K562 (cell line): Measurements from ENCODE around the gene UBE2J2. TPM values are rescaled to one million over a fixed set of nuclear protein-coding genes. Genes with fewer than 3 reads are reported as not detected.

Source experiments
- ATAC-seq: fragments of 200-7000 bp; cut with Tn5 transposase; 3 replicates; pipeline ENCODE4 v1.9.1; 2020; ENCODE audit warnings: moderate library complexity
- BruUV-seq: library from RNA; stranded (reverse); fragments of 400-500 nt; replicated peaks from 2 replicates; lab custom pipeline; 2021; lab: Mats Ljungman, UMichigan
- CTCF ChIA-PET: fragments of 300-600 bp; formaldehyde crosslinking; extraction: SDS; loops from one replicate; lab custom pipeline; 2021; ENCODE audit warnings: low intra/inter-chr PET ratio; lab: Yijun Ruan, JAX
- POLR2A ChIA-PET: fragments of 300-600, 350-650 bp; sonication (Branson Sonifier 250); formaldehyde crosslinking; extraction: SDS; loops from one replicate; lab custom pipeline; 2021; ENCODE audit warnings: antibody characterized with exemption, inconsistent platforms; lab: Yijun Ruan, JAX
- DNase-seq, 4 experiments: peaks; one replicate each; pipeline versions ENCODE4 v3.0.0 to v3.0.0-alpha.2; 2011 to 2018; ENCODE audit warnings: low spot score in 3 of 4, mixed read lengths in 3 of 4; ENCODE audit errors: extremely low read depth in 1 of 4
- FAIRE-seq: peaks from 2 replicates; lab custom pipeline; 2011; peaks lifted over from hg19 to GRCh38; lab: Jason Lieb, UNC
- H2AFZ ChIP-seq: 2 replicates; pipeline ENCODE4 v1.6.0; 2011; ENCODE audit warnings: low read depth, low read length, control low read depth, inconsistent platforms
- H3K27ac ChIP-seq: fragments of 200-600 bp; 3 replicates; pipeline ENCODE4 v1.8.0; 2011; ENCODE audit warnings: low read depth, mild to moderate bottlenecking, control low read depth, inconsistent platforms, low read length, moderate library complexity, mixed read lengths; ENCODE audit errors: extremely low read depth
- H3K27me3 ChIP-seq, 2 experiments: fragments of 300-600 bp in 1 of 2; 2 replicates in 1 of 2; 3 replicates in 1 of 2; pipeline versions ENCODE4 v1.6.0 to v1.8.0; 2011; ENCODE audit warnings: inconsistent platforms in 2 of 2, low read length in 2 of 2, mild to moderate bottlenecking in 1 of 2, mixed read lengths in 1 of 2, moderate library complexity in 1 of 2; ENCODE audit not compliant: control insufficient read depth in 2 of 2, insufficient read depth in 2 of 2
- H3K36me3 ChIP-seq: fragments of 300-600 bp; 3 replicates; pipeline ENCODE4 v1.8.0; 2011; ENCODE audit warnings: mild to moderate bottlenecking, low read length, inconsistent platforms; ENCODE audit not compliant: control insufficient read depth, insufficient read depth
- H3K4me1 ChIP-seq, 2 experiments: fragments of 200-600 bp in 1 of 2; replicated peaks in 1 of 2; 2 replicates in 1 of 2; 3 replicates in 1 of 2; pipeline versions ENCODE4 v1.5.1 to v1.8.0; 2011; ENCODE audit warnings: inconsistent platforms in 2 of 2, low read length in 2 of 2, mild to moderate bottlenecking in 1 of 2, mixed read lengths in 1 of 2, moderate library complexity in 1 of 2; ENCODE audit not compliant: control insufficient read depth in 2 of 2, insufficient read depth in 2 of 2
- H3K4me2 ChIP-seq: 2 replicates; pipeline ENCODE4 v1.6.1; 2011; ENCODE audit warnings: low read length, control low read depth, inconsistent platforms, mixed read lengths; ENCODE audit not compliant: insufficient read depth
- H3K4me3 ChIP-seq: fragments of 200-600 bp; sonication (generic), shearing (Covaris generic); 2 replicates; pipeline ENCODE4 v1.5.1; 2016; ENCODE audit warnings: control low read depth, inconsistent platforms
- H3K79me2 ChIP-seq: fragments of 200-600 bp; 3 replicates; pipeline ENCODE4 v1.8.0; 2011; ENCODE audit warnings: low read length, inconsistent platforms; ENCODE audit not compliant: control insufficient read depth, insufficient read depth
- H3K9ac ChIP-seq, 2 experiments: 2 replicates each; pipeline versions ENCODE4 v1.6.0 to v1.6.1; 2011; ENCODE audit warnings: low read depth in 2 of 2, low read length in 2 of 2, control low read depth in 1 of 2, inconsistent platforms in 1 of 2, mild to moderate bottlenecking in 1 of 2, mixed read lengths in 1 of 2; ENCODE audit not compliant: insufficient read depth in 1 of 2
- H3K9me1 ChIP-seq: one replicate; pipeline ENCODE4 v1.6.0; 2011; ENCODE audit warnings: inconsistent platforms, mild to moderate bottlenecking, low read length, moderate library complexity; ENCODE audit not compliant: control insufficient read depth, insufficient read depth
- H3K9me3 ChIP-seq: replicated peaks from 2 replicates; pipeline ENCODE4 v1.5.1; 2011; ENCODE audit warnings: low read depth, low read length, inconsistent platforms; ENCODE audit not compliant: control insufficient read depth, insufficient read depth
- H4K20me1 ChIP-seq: replicated peaks from 2 replicates; pipeline ENCODE4 v1.6.1; 2011; ENCODE audit warnings: low read length, inconsistent platforms, mixed read lengths; ENCODE audit not compliant: control insufficient read depth, insufficient read depth
- COPS2 ChIP-seq: fragments of 450-650 bp; conservative IDR thresholded peaks from 2 replicates; pipeline ENCODE4 v1.6.1; 2016; ENCODE audit warnings: mild to moderate bottlenecking, moderate library complexity
- DACH1 ChIP-seq: fragments of 450-650 bp; IDR thresholded peaks from 2 replicates; pipeline ENCODE4 v1.6.1; 2018; ENCODE audit not compliant: partially characterized antibody
- POLR2G ChIP-seq: fragments of 200-400 bp; formaldehyde crosslinking; IDR thresholded peaks from 2 replicates; pipeline ENCODE4 v1.6.1; 2017; ENCODE audit warnings: low read depth, mild to moderate bottlenecking, antibody characterized with exemption, low read length, moderate library complexity
- RFX1 ChIP-seq: fragments of 450-650 bp; IDR thresholded peaks from 2 replicates; pipeline ENCODE4 v1.6.1; 2016; ENCODE audit warnings: mild to moderate bottlenecking, moderate library complexity
- ZBTB12 ChIP-seq: fragments of 250-450 bp; sonication (Bioruptor Pico); IDR thresholded peaks from 2 replicates; pipeline ENCODE4 v1.4.0; 2020
- ZNF23 ChIP-seq: fragments of 250-450 bp; sonication (Bioruptor Pico); IDR thresholded peaks from 2 replicates; pipeline ENCODE4 v1.4.0; 2020; ENCODE audit warnings: mild to moderate bottlenecking
- ZNF398 ChIP-seq: fragments of 250-450 bp; sonication (Bioruptor Pico); IDR thresholded peaks from 2 replicates; pipeline ENCODE4 v1.8.0; 2021; ENCODE audit warnings: moderate library complexity, mild to moderate bottlenecking, inconsistent platforms
- ZNF77 ChIP-seq: fragments of 250-450 bp; sonication (Bioruptor Pico); IDR thresholded peaks from 2 replicates; pipeline ENCODE4 v1.5.0; 2020
- WGBS: fragments of 100-300 bp; shearing (Covaris generic); methylation state at CpG from one replicate; pipeline ENCODE4 v1.1.6; 2016; ENCODE audit warnings: low coverage, mixed read lengths; ENCODE audit not compliant: insufficient coverage; ENCODE audit errors: missing lambda C conversion rate; 5-methylcytosine and 5-hydroxymethylcytosine counted together
- in situ Hi-C: fragments of 300-500 bp; cut with MboI; formaldehyde crosslinking; loops from 4 replicates; pipeline ENCODE4 v1.15.0; 2018; ENCODE audit warnings: inconsistent platforms, mixed read lengths
- intact Hi-C: fragments of 100-400 bp; cut with micrococcal nuclease; formaldehyde crosslinking; loops from 2 replicates; pipeline ENCODE4 v1.14.2; 2022
- polyA plus RNA-seq, 8 experiments: library from polyadenylated mRNA; depleted of rRNA in 4 of 8; stranded (reverse) in 5 of 8; unstranded in 3 of 8; fragments of >200 nt; fragmentation: Nextera tagmentation in 2 of 8; fragmentation: Illumina TruSeq in 1 of 8; extraction: Ambion mirVana in 2 of 8; extraction: Trizol in 1 of 8; gene quantifications; 2 replicates each; pipeline versions ENCODE4 v1.2.1 to v1.2.3, GENCODE V29; 2011 to 2014; ENCODE audit warnings: inconsistent platforms in 1 of 8, missing spikeins in 1 of 8
- total RNA-seq, 7 experiments: library from RNA; depleted of rRNA in 6 of 7; stranded (reverse); fragments of >200 nt in 6 of 7; fragmentation: Illumina TruSeq in 2 of 7; extraction: Trizol in 2 of 7; gene quantifications; 2 replicates each; pipeline versions ENCODE4 v1.2.1 to v1.2.3, GENCODE V29; 2011 to 2021; ENCODE audit warnings: low replicate concordance in 1 of 7
- TF ChIP-seq, protein P1 (sequence below): fragments of 450-650 bp; formaldehyde crosslinking; IDR thresholded peaks from 2 replicates; pipeline ENCODE4 v1.4.0; 2020; ENCODE audit warnings: mild to moderate bottlenecking, moderate library complexity

Gene UBE2J2
- total and polyA plus RNA-seq, 9 of the 15 experiments (the other 6 are each of a cell fraction or from before 2014, with no cell fraction given) = 0.93 to 112 (median 75.5) TPM

DNA sequence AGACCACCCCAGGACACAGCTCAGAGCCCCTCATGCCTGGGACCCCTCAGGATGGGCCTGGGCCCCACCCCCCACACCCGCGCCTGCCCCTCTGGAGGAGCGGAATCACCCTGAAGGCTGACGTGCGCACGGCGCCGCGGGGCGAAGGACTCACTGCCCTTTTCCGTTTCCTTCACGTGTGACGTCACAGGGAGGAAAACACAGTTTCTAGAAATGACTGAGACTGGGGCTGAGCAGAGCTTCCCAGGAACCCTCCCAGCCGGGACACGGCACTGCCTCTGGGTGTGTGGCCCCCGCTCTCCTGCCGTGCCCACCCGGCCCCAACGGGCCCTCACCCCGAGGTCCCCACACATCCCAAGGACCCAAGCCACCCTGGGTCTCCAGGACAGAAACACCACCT, 54.3 kb downstream of the UBE2J2 start:
- no peak for ATAC-seq
- TF ChIP-seq ZNF398 (CRISPR knock-in tag) = no peak
- no peak for TF ChIP-seq ZNF77 (CRISPR knock-in tag)
- no peak for TF ChIP-seq DACH1
- TF ChIP-seq, protein P1, sequence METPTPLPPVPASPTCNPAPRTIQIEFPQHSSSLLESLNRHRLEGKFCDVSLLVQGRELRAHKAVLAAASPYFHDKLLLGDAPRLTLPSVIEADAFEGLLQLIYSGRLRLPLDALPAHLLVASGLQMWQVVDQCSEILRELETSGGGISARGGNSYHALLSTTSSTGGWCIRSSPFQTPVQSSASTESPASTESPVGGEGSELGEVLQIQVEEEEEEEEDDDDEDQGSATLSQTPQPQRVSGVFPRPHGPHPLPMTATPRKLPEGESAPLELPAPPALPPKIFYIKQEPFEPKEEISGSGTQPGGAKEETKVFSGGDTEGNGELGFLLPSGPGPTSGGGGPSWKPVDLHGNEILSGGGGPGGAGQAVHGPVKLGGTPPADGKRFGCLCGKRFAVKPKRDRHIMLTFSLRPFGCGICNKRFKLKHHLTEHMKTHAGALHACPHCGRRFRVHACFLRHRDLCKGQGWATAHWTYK (CRISPR knock-in tag) = no peak
- TF ChIP-seq ZNF23 = no peak
- TF ChIP-seq POLR2G = no peak
- TF ChIP-seq RFX1 = no peak
- no peak for TF ChIP-seq ZBTB12
- TF ChIP-seq COPS2 = no peak

More for the DNA sequence above, 54.3 kb downstream of the UBE2J2 start:
- Histone ChIP-seq H4K20me1 (peaks cover 3% of the 10 kb centered on the region; the same call in 1 of the 2 replicates), H3K9ac (no peak overlapping the region), H3K4me3 (no peak overlapping the region), H3K4me1 (peaks cover 0 to 61% of the 10 kb centered on the region in 2 experiments; a peak in 1 of 5 replicates), H3K4me2 (no peak overlapping the region), H3K36me3 (peaks cover 86% of the 10 kb centered on the region; the same call in 2 of the 3 replicates), H3K27me3 (no peaks in the 10 kb centered on the region), H3K9me3 (no peaks in the 10 kb centered on the region), H2AFZ (no peak overlapping the region), H3K27ac (no peak overlapping the region), H3K9me1 (no peaks in the 10 kb centered on the region), H3K79me2 (peaks cover 5% of the 10 kb centered on the region; the same call in 1 of the 3 replicates)
- ChIA-PET POLR2A (no interaction called here), CTCF (no interaction called here)
- FAIRE-seq (no peak), DNase-seq (no peak)
- BruUV-seq = no TSS peak
- in situ Hi-C loops (no loop called here), intact Hi-C loops (no loop called here)
- WGBS = 95% methylated on average over 18 of the region's 20 CpGs
